Esophagus muscularis mucosa (tissue), 4 donors: ENCODE data around the gene TAOK1. TPM values are rescaled to one million over a fixed set of nuclear protein-coding genes. Genes with fewer than 3 reads are reported as not detected.

Experiments
- DNase-seq: peaks from one replicate; pipeline ENCODE4 v3.0.0-alpha.2; 2017; ENCODE audit errors: extremely low spot score
- H3K27ac ChIP-seq, 4 donors: fragments of 200-600 bp; sonication (generic); replicated peaks in 1 of 4; 1 replicate in 3 of 4; 2 replicates in 1 of 4; pipeline ENCODE4 v1.5.1; 2016 to 2019; ENCODE audit warnings: mild to moderate bottlenecking in 1 of 4
- H3K27me3 ChIP-seq, 4 donors: fragments of 200-600 bp; sonication (generic); one replicate each; pipeline versions ENCODE4 v1.5.1 to v1.6.0; 2016 to 2019
- H3K36me3 ChIP-seq, 4 donors: fragments of 200-600 bp; sonication (generic); one replicate each; pipeline ENCODE4 v1.5.1; 2016 to 2019
- H3K4me1 ChIP-seq, 4 donors: fragments of 200-600 bp; sonication (generic); one replicate each; pipeline ENCODE4 v1.5.1; 2016 to 2019
- H3K4me3 ChIP-seq, 4 donors: fragments of 200-600 bp; sonication (generic); 1 replicate in 2 of 4; 2 replicates in 2 of 4; pipeline ENCODE4 v1.5.1; 2016 to 2019; ENCODE audit warnings: mild to moderate bottlenecking in 4 of 4, moderate library complexity in 1 of 4
- H3K9me3 ChIP-seq, 4 donors: fragments of 200-600 bp; sonication (generic); 1 replicate in 3 of 4; 2 replicates in 1 of 4; pipeline ENCODE4 v1.5.1; 2016 to 2019
- EP300 ChIP-seq: sonication (generic); formaldehyde crosslinking; IDR thresholded peaks from one replicate; pipeline ENCODE4 v1.6.1; 2017; ENCODE audit warnings: antibody characterized with exemption
- POLR2A ChIP-seq: fragments of 450-650 bp; IDR thresholded peaks from one replicate; pipeline ENCODE4 v1.6.1; 2017; ENCODE audit warnings: antibody characterized with exemption, moderate library complexity, mild to moderate bottlenecking, low read depth
- POLR2AphosphoS5 ChIP-seq, 2 donors: sonication (generic); formaldehyde crosslinking; IDR thresholded peaks; one replicate each; pipeline ENCODE4 v1.6.1; 2017; ENCODE audit warnings: antibody characterized with exemption in 2 of 2
- WGBS: methylation state at CpG from one replicate; pipeline ENCODE4 v1.1.5; 2018; 5-methylcytosine and 5-hydroxymethylcytosine counted together
- intact Hi-C: fragments of 100-400 bp; cut with DNase I; formaldehyde crosslinking; loops from one replicate; pipeline ENCODE4 v1.15.1; 2023
- total RNA-seq, 4 donors: library from RNA; depleted of rRNA; stranded (reverse); fragments of >200 nt; gene quantifications; one replicate each; pipeline versions ENCODE4 v1.1.0 to v1.2.1, GENCODE V29; 2016
- TF ChIP-seq, protein P1 (sequence below), 3 experiments: fragments of 200-600 bp in 2 of 3; fragments of 450-650 bp in 1 of 3; sonication (generic) in 2 of 3; IDR thresholded peaks; one replicate each; pipeline ENCODE4 v1.5.1; 2017 to 2019; ENCODE audit warnings: antibody characterized with exemption in 3 of 3, mild to moderate bottlenecking in 2 of 3, moderate library complexity in 1 of 3

TAOK1 gene
- total RNA-seq, 4 donors from 2014 or later = 48.7 to 73.1 (median 58.9) TPM

DNA sequence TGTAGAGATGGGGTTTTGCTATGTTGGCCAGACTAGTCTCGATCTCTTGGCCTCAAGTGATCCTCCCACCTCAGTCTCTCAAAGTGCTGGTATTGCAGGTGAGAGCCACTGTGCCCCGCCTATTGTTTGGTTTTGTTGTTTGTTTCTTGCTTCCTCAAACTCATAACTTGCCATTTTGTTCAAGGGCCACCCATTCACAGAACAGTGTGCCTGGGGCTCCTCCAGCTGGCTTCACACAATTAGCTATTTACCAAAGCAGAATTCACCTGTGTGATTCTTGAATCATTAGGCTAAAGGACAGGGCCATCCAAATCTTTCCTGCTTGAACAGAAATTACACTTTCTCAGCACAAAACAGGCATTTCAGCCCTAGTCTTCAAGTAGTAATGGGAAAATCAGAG is 169.5 kb downstream of the TAOK1 start:
- H3K27me3 ChIP-seq = no peaks in the 10 kb centered on the region
- TF ChIP-seq POLR2AphosphoS5 (IDR thresholded peaks at IDR 0.05) = no peak
- 94% methylated on average over 2 of the region's 2 CpGs for WGBS
- intact Hi-C loops = no loop called here
- peaks cover 4 to 18% (median 11%) of the 10 kb centered on the region in 4 donors for H3K36me3 ChIP-seq
- H3K4me1 ChIP-seq = peaks cover 11 to 21% (median 15%) of the 10 kb centered on the region in 4 donors
- no peaks in the 10 kb centered on the region for H3K9me3 ChIP-seq
- DNase-seq = no peak
- H3K27ac ChIP-seq = no peak overlapping the region
- H3K4me3 ChIP-seq = no peak overlapping the region

GRCh38 chr17:29560316-29560715 is 170.2 kb downstream of the TAOK1 start:
- peaks cover 4 to 18% (median 11%) of the 10 kb centered on the region in 4 donors for H3K36me3 ChIP-seq
- no peak overlapping the region for H3K4me3 ChIP-seq
- intact Hi-C loops = no loop called here
- H3K4me1 ChIP-seq = peaks cover 11 to 28% (median 20%) of the 10 kb centered on the region in 4 donors
- no peak for DNase-seq
- H3K27me3 ChIP-seq = no peaks in the 10 kb centered on the region
- TF ChIP-seq POLR2AphosphoS5 (IDR thresholded peaks at IDR 0.05) (no peak), POLR2A (no peak), EP300 (no peak)
- TF ChIP-seq, protein P1, sequence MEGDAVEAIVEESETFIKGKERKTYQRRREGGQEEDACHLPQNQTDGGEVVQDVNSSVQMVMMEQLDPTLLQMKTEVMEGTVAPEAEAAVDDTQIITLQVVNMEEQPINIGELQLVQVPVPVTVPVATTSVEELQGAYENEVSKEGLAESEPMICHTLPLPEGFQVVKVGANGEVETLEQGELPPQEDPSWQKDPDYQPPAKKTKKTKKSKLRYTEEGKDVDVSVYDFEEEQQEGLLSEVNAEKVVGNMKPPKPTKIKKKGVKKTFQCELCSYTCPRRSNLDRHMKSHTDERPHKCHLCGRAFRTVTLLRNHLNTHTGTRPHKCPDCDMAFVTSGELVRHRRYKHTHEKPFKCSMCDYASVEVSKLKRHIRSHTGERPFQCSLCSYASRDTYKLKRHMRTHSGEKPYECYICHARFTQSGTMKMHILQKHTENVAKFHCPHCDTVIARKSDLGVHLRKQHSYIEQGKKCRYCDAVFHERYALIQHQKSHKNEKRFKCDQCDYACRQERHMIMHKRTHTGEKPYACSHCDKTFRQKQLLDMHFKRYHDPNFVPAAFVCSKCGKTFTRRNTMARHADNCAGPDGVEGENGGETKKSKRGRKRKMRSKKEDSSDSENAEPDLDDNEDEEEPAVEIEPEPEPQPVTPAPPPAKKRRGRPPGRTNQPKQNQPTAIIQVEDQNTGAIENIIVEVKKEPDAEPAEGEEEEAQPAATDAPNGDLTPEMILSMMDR (IDR thresholded peaks at IDR 0.05) = no peak
- H3K9me3 ChIP-seq = no peaks in the 10 kb centered on the region
- WGBS = 83% methylated on average over 6 of the region's 6 CpGs
- H3K27ac ChIP-seq = no peak overlapping the region

DNA sequence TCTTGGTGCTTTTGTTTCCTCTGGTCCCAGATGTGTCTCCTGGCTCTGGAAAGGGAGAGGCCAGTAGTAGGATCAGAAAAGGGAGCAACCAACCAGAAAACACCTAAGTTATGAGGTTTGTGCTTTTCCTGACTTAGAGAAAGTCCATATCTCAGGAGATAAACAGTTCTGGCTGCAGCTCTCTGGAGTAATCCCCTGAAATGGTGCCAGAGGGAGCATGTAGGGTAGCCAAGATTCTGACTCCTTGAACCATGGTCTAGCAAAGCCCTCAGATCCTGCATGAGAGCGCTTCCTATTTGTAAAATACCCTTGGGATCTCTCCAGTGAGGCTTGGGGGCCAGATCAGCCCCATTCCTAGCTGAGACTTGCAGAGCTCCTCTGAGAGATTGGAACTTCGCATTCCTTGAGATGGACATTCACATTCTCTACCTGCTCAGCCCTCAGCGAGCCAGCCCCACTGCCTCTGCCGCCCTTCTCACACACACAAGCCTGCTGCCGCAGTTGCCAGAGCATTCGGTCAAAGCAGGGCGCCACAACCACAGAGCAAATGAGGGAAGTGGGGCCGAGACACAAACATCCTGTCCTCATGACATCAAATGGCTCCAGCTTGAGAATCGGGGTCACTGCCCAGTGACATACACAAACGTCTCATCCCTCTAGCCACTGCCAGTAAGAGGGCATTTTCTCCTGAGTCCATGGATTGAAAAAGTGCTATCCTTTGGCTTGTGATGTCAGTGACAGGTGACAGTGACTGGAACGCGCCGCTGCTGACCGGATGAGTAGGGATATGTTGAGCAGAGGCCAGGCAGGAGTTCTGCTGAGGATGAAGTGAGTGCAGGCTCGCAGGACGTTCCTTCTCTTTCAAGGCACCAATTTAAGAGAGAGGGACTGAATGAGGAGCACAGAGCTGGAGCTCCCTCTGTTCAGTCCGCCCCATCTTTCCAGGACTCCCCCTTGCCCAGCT is 171.7 kb downstream of the TAOK1 start:
- 71% methylated on average over 17 of the region's 17 CpGs for WGBS
- Histone ChIP-seq H3K9me3 (no peaks in the 10 kb centered on the region), H3K27me3 (no peaks in the 10 kb centered on the region), H3K27ac (peak overlapping the region in 2 of 4 donors; percentile 12 to 30), H3K4me1 (peaks cover 22 to 43% (median 34%) of the 10 kb centered on the region in 4 donors), H3K36me3 (peaks cover 4 to 18% (median 11%) of the 10 kb centered on the region in 4 donors), H3K4me3 (no peak overlapping the region)
- no peak for DNase-seq
- TF ChIP-seq POLR2A = no peak
- TF ChIP-seq POLR2AphosphoS5 (IDR thresholded peaks at IDR 0.05) = no peak
- no peak for TF ChIP-seq EP300
- TF ChIP-seq, protein P1 (IDR thresholded peaks at IDR 0.05) = no peak
- intact Hi-C loops = no loop called here

DNA sequence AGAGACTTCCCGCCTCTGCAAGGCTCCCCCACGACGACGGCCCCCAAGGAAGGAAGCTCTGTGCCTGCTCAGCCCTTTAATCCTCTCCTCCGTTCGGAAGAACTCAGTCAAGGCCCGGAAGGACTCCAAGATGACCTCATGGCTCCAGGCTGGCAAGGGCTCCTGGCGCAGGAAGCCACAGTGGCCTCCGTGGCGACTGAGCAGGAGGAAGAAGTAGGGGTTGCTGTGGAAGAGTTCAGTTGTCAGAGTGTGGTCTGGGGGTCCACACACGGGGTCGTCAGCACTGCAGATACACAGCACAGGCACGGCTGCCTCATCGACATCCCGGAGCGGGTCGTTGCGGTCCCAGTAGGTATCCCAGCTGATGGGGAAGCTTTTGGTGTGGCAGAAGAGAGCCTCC is 172.5 kb downstream of the TAOK1 start:
- TF ChIP-seq EP300 = no peak
- no peak for TF ChIP-seq POLR2A
- TF ChIP-seq POLR2AphosphoS5 (IDR thresholded peaks at IDR 0.05) = no peak
- TF ChIP-seq, protein P1 (IDR thresholded peaks at IDR 0.05) = no peak
- H3K36me3 ChIP-seq = peaks cover 4 to 18% (median 11%) of the 10 kb centered on the region in 4 donors
- intact Hi-C loops = no loop called here
- H3K27me3 ChIP-seq = no peaks in the 10 kb centered on the region
- no peaks in the 10 kb centered on the region for H3K9me3 ChIP-seq
- WGBS = 87% methylated on average over 17 of the region's 18 CpGs
- no peak overlapping the region for H3K4me3 ChIP-seq
- no peak for DNase-seq
- H3K4me1 ChIP-seq = peaks cover 22 to 50% (median 36%) of the 10 kb centered on the region in 4 donors
- H3K27ac ChIP-seq = peak overlapping the region in 1 of 4 donors; percentile 7

DNA sequence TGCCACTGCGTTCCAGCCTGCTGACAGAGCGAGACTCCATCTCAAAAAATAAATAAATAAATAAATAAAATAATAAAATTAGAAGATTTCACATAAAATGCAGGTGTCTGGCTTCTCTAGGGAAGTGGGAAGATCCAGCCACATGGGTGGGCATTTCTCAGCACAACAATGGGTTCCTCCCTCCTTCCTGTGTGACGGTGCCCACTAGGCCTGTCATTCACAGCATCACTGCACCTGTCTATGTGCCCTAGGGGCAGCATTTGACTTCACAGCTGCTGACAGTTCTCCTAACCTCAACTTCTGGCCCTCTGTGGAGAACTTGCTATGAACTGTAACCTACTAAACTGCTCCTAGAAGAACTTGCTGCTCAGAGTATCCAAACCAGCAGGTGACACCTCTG is 173.7 kb downstream of the TAOK1 start:
- Histone ChIP-seq H3K9me3 (no peaks in the 10 kb centered on the region), H3K4me1 (peaks cover 22 to 55% (median 38%) of the 10 kb centered on the region in 4 donors), H3K27ac (no peak overlapping the region), H3K27me3 (no peaks in the 10 kb centered on the region), H3K4me3 (no peak overlapping the region), H3K36me3 (peaks cover 4 to 18% (median 11%) of the 10 kb centered on the region in 4 donors)
- 93% methylated on average over 3 of the region's 3 CpGs for WGBS
- intact Hi-C loops = no loop called here
- no peak for DNase-seq
- no peak for TF ChIP-seq POLR2A
- TF ChIP-seq EP300 = no peak
- TF ChIP-seq POLR2AphosphoS5 (IDR thresholded peaks at IDR 0.05) = no peak
- TF ChIP-seq, protein P1 (IDR thresholded peaks at IDR 0.05) = no peak
